Heart right ventricle (tissue), 16 donors: ENCODE measurements around the gene PANK2. TPM values are rescaled to one million over a fixed set of nuclear protein-coding genes. Genes with fewer than 3 reads are reported as not detected.
"Not testable (repeated sequence)": the region's sequence is repeated elsewhere in the genome, so short reads cannot be mapped to it uniquely, and the experiment has no call there.

Experiments used
- ATAC-seq, 8 donors: fragments of 200-7000 bp; cut with Tn5 transposase; one replicate each; pipeline ENCODE4 v1.9.1; 2020; ENCODE audit warnings: mild to moderate bottlenecking in 8 of 8, moderate library complexity in 8 of 8, moderate number of reproducible peaks in 1 of 8
- DNase-seq, 2 donors: peaks; one replicate each; pipeline ENCODE4 v3.0.0-alpha.2; 2020
- H3K27ac ChIP-seq, 10 donors: fragments of 200-600 bp; sonication (generic) in 2 of 10; one replicate each; pipeline versions ENCODE4 v1.5.0 to v1.8.0; 2020 to 2022; ENCODE audit warnings: mild to moderate bottlenecking in 3 of 10
- H3K27me3 ChIP-seq, 7 donors: fragments of 200-600 bp; one replicate each; pipeline ENCODE4 v1.8.0; 2021 to 2022; ENCODE audit warnings: mild to moderate bottlenecking in 2 of 7
- H3K36me3 ChIP-seq, 9 donors: fragments of 200-600 bp; sonication (generic) in 1 of 9; one replicate each; pipeline versions ENCODE4 v1.5.0 to v1.8.0; 2020 to 2022; ENCODE audit warnings: mild to moderate bottlenecking in 2 of 9
- H3K4me1 ChIP-seq, 9 donors: fragments of 200-600 bp; sonication (generic) in 1 of 9; one replicate each; pipeline versions ENCODE4 v1.5.0 to v1.8.0; 2020 to 2022; ENCODE audit warnings: mild to moderate bottlenecking in 4 of 9
- H3K4me3 ChIP-seq, 10 donors: fragments of 200-600 bp; sonication (generic) in 2 of 10; one replicate each; pipeline versions ENCODE4 v1.5.0 to v1.8.0; 2020 to 2022; ENCODE audit warnings: mild to moderate bottlenecking in 7 of 10, moderate library complexity in 2 of 10
- H3K9me3 ChIP-seq, 11 donors: fragments of 200-600 bp in 10 of 11; sonication (generic) in 2 of 11; one replicate each; pipeline versions ENCODE4 v1.5.0 to v1.8.0; 2013 to 2022; ENCODE audit warnings: mild to moderate bottlenecking in 2 of 11, control low read depth in 1 of 11, moderate library complexity in 1 of 11
- WGBS, 2 donors: extraction: QIAGEN DNeasy Blood & Tissue Kit; methylation state at CpG; one replicate each; pipeline ENCODE4 v1.1.7; 2013; ENCODE audit warnings: inconsistent platforms in 1 of 2; 5-methylcytosine and 5-hydroxymethylcytosine counted together
- intact Hi-C, 10 donors: fragments of 100-400 bp; cut with DNase I; formaldehyde crosslinking; loops; one replicate each; pipeline versions ENCODE4 v1.11.1 to v1.14.2; 2022
- polyA plus RNA-seq, 2 donors: library from polyadenylated mRNA; stranded (reverse); fragments of 200-250 nt; gene quantifications; one replicate each; pipeline ENCODE4 v1.2.3, GENCODE V29; 2013
- total RNA-seq, 10 donors: library from RNA; stranded (reverse); fragmentation: NEBNext Ultra II Directional in 3 of 10; extraction: Animal tissue kit (Norgen Biotek cat#: 25700) in 3 of 10; gene quantifications; one replicate each; pipeline versions ENCODE4 v1.2.1 to v1.2.4, GENCODE V29; 2021 to 2023
- TF ChIP-seq, protein P1 (sequence below), 9 donors: fragments of 200-600 bp; sonication (generic) in 2 of 9; IDR thresholded peaks; one replicate each; pipeline versions ENCODE4 v1.5.0 to v1.8.0; 2021 to 2022; ENCODE audit warnings: antibody characterized with exemption in 9 of 9, mild to moderate bottlenecking in 5 of 9, moderate library complexity in 1 of 9
- donor health status: Arrhythmogenic right ventricular cardiomyopathy.
- donor health status: ischemic (EF 13 %, LVEDD 7.1; RV severe dilation, severe dysfunction).
- donor health status: healthy with polysubstance abuse.
- donor health status: DM: no; HTN: yes; CAD: no.
- donor health status: DM: no; HTN: no; CAD: no.
- donor health status: ischemic (EF 25% LVEDD 6.9; RV normal size, moderate dysfunction).
- donor health status: ischemic (EF 25% LVEDD 5.7; RV mildly dilated, moderate dysfunction).
- donor health status: healthy.
- donor health status: DM: yes; HTN: yes; CAD: no.
- donor health status: Ischemic cardiomyopathy.
- donor health status: ischemic (EF 35%, LVEDD 5.7; RV mildly dilated, moderate dysfunction).
- donor health status: nonischemic (EF 11% LVEDD 7.7; RV severe dilation, severe dysfunction).
- donor health status: DM: yes; HTN: yes; CAD: no.
- donor health status: PGD.
- donor health status: ischemic (EF 29% LVEDD 5.4; RV normal size, mild dysfunction).
- donor health status: nonischemic (EF 23%, LVEDD 6.1; RV moderate dilation, normal function).

The PANK2 gene
- total and polyA plus RNA-seq, 12 donors, result 12.2 to 25.1 (median 17.9) TPM

DNA sequence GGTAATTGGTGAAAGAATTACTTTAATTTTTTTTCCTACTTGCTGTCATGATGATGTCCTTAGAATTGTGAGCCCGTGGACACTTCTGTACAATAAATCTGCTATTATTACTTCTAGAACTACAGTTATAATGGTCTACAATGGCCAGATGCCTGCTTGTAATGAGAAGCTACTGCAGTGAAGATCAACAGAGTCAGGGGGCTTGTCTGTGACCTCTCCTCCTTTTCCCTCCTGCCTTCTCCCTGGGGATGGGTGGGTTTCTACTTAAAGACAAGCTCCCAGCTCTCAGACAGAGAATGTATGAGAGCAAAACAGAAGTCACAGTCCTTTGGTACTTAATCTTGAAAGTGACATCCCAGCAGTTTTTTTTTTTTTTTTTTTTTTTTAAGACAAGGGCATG is 13.2 kb upstream of the PANK2 start:
- H3K4me3 ChIP-seq, result no peak overlapping the region
- TF ChIP-seq, protein P1, sequence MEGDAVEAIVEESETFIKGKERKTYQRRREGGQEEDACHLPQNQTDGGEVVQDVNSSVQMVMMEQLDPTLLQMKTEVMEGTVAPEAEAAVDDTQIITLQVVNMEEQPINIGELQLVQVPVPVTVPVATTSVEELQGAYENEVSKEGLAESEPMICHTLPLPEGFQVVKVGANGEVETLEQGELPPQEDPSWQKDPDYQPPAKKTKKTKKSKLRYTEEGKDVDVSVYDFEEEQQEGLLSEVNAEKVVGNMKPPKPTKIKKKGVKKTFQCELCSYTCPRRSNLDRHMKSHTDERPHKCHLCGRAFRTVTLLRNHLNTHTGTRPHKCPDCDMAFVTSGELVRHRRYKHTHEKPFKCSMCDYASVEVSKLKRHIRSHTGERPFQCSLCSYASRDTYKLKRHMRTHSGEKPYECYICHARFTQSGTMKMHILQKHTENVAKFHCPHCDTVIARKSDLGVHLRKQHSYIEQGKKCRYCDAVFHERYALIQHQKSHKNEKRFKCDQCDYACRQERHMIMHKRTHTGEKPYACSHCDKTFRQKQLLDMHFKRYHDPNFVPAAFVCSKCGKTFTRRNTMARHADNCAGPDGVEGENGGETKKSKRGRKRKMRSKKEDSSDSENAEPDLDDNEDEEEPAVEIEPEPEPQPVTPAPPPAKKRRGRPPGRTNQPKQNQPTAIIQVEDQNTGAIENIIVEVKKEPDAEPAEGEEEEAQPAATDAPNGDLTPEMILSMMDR (IDR thresholded peaks at IDR 0.05), result no peak
- DNase-seq (no peak), ATAC-seq (no peak)
- peaks cover 0 to 29% (median 0%) of the 10 kb centered on the region in 9 donors for H3K4me1 ChIP-seq
- H3K27ac ChIP-seq, result no peak overlapping the region
- peaks cover 0 to 75% (median 14%) of the 10 kb centered on the region in 9 donors for H3K36me3 ChIP-seq
- H3K9me3 ChIP-seq, result no peaks in the 10 kb centered on the region
- H3K27me3 ChIP-seq, result no peaks in the 10 kb centered on the region
- intact Hi-C loops, result loop anchor here in 1 of 10 donors (10.0 kb wide), 1 partner anchor 129 kb away; no protein-coding TSS in a partner anchor
- WGBS, 2 donors, result 56 to 62% methylated on average over 1 of the region's 1 CpG

DNA sequence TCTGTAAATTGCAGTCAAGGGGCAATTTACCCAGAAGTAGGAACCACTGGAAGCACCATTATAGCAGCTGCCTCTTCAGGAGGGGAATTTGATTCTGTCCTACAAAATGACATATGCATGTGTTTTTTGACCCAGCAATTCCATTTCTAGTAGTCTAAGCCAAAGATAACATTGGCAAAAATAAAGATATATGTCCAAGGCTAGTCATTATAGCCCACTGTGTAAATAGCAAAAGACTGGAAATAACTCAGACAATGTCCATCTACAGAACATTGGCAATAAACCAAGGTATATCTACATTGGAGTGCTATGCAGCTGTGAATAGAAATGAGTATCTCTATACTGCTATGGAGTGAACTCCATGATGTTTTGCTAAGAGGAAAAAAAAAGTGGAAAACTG is 12.5 kb upstream of the PANK2 start:
- intact Hi-C loops, result loop anchor here in 1 of 10 donors (10.0 kb wide), 1 partner anchor 128 kb away; no protein-coding TSS in a partner anchor
- ATAC-seq, result no peak
- DNase-seq, result no peak
- Histone ChIP-seq H3K27me3 (no peaks in the 10 kb centered on the region), H3K9me3 (no peaks in the 10 kb centered on the region), H3K27ac (no peak overlapping the region), H3K4me3 (no peak overlapping the region), H3K36me3 (peaks cover 0 to 73% (median 14%) of the 10 kb centered on the region in 9 donors), H3K4me1 (peaks cover 0 to 22% (median 0%) of the 10 kb centered on the region in 9 donors)
- TF ChIP-seq, protein P1 (IDR thresholded peaks at IDR 0.05), result no peak

DNA sequence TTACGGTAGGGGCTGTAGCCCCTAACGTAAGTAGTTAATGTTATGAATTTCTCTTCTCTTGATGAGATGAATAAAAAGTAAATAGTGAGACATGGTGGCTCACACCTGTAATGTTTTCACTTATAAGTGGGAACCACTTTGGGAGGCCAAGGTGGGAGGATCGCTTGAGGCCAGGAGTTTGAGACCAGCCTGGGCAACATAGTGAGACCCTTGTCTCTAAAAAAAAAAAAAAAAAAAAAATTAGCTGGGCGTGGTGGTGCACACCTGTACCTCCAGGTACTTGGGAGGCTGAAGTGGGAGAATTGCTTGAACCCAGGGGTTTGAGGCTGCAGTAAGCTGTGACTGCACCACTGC is 10.3 kb upstream of the PANK2 start:
- H3K4me3 ChIP-seq, ATAC-seq, H3K9me3 ChIP-seq, H3K27me3 ChIP-seq, DNase-seq, H3K27ac ChIP-seq: not testable (repeated sequence)
- Histone ChIP-seq H3K36me3 (peaks cover 0 to 51% (median 2%) of the 10 kb centered on the region in 9 donors), H3K4me1 (peaks cover 0 to 18% (median 0%) of the 10 kb centered on the region in 9 donors)
- intact Hi-C loops, result loop anchor here in 1 of 10 donors (10.0 kb wide), 1 partner anchor 126 kb away; no protein-coding TSS in a partner anchor
- 96 to 97% methylated on average over 4 of the region's 4 CpGs for WGBS, 2 donors

DNA sequence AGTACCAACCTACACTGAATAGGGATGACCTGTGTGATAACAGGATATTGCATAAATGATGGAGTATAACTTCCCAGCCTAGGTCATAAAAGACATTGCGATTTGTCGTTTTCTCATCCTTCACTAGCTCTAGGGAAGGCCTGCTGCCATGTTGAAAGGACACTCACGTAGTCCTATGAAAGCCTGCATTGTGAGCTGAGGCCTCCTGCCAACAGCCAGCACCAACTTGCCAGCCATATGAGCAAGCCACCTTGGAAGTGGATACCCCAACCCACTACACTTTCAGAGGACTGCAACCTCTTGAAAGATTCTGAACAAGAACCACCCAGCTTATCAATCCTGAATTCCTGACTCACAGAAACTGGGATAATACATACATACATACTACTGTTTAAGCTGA is 3.5 kb upstream of the PANK2 start:
- intact Hi-C loops, result loop anchor here in 5 of 10 donors (5.0 to 10.0 kb wide), 7 partner anchors 122 to 202 kb away; no protein-coding TSS in a partner anchor
- no peak overlapping the region for H3K27ac ChIP-seq
- TF ChIP-seq, protein P1 (IDR thresholded peaks at IDR 0.05), result no peak

More for the DNA sequence above, 3.5 kb upstream of the PANK2 start:
- DNase-seq, result no peak
- ATAC-seq, result no peak
- Histone ChIP-seq H3K36me3 (peaks cover 0 to 16% (median 0%) of the 10 kb centered on the region in 9 donors), H3K27me3 (no peaks in the 10 kb centered on the region), H3K9me3 (no peaks in the 10 kb centered on the region), H3K4me3 (no peak overlapping the region), H3K4me1 (peaks cover 3 to 21% (median 15%) of the 10 kb centered on the region in 9 donors)
- WGBS, 2 donors, result 90 to 96% methylated on average over 3 of the region's 3 CpGs
